Left ventricle myocardium inferior (tissue), 1 donor: ENCODE results near the gene SLC47A2. TPM values are rescaled to one million over a fixed set of nuclear protein-coding genes. Genes with fewer than 3 reads are reported as not detected.
"Not testable (repeated sequence)": the region's sequence is repeated elsewhere in the genome, so short reads cannot be mapped to it uniquely, and the experiment has no call there.

ENCODE experiments used
- DNase-seq: peaks from one replicate; pipeline ENCODE4 v3.0.0-alpha.2; 2020
- H3K27ac ChIP-seq: fragments of 200-600 bp; replicated peaks from 2 replicates; pipeline ENCODE4 v1.8.0; 2021
- H3K27me3 ChIP-seq: fragments of 200-600 bp; 2 replicates; pipeline ENCODE4 v1.8.0; 2021; ENCODE audit warnings: low read depth
- H3K36me3 ChIP-seq: fragments of 200-600 bp; 2 replicates; pipeline ENCODE4 v1.8.0; 2021
- H3K4me1 ChIP-seq: fragments of 200-600 bp; 2 replicates; pipeline ENCODE4 v1.8.0; 2021
- H3K4me3 ChIP-seq: fragments of 200-600 bp; 2 replicates; pipeline ENCODE4 v1.8.0; 2021; ENCODE audit warnings: mild to moderate bottlenecking, moderate library complexity
- H3K9me3 ChIP-seq: fragments of 200-600 bp; replicated peaks from 2 replicates; pipeline ENCODE4 v1.8.0; 2021
- intact Hi-C: fragments of 100-400 bp; cut with micrococcal nuclease; formaldehyde crosslinking; loops from one replicate; pipeline ENCODE4 v1.11.0; 2022
- total RNA-seq: library from RNA; stranded (reverse); fragmentation: NEBNext Ultra II Directional; extraction: Animal tissue kit (Norgen Biotek cat#: 25700); gene quantifications from one replicate; pipeline ENCODE4 v1.2.1, GENCODE V29; 2021
- TF ChIP-seq, protein P1 (sequence below): fragments of 200-600 bp; IDR thresholded peaks from 2 replicates; pipeline ENCODE4 v1.8.0; 2021; ENCODE audit warnings: antibody characterized with exemption, mild to moderate bottlenecking, borderline replicate concordance
- donor health status: DM: no; HTN: yes; CAD: no; lungs with severe emphysema.

The SLC47A2 gene
- total RNA-seq, 1 donor from 2014 or later, result not detected

GRCh38 chr17:19686400-19687090, 29.8 kb downstream of the SLC47A2 start:
- Histone ChIP-seq H3K4me3 (no peak overlapping the region), H3K27me3 (no peaks in the 10 kb centered on the region), H3K36me3 (no peaks in the 10 kb centered on the region), H3K4me1 (no peaks in the 10 kb centered on the region), H3K9me3 (no peaks in the 10 kb centered on the region), H3K27ac (no peak overlapping the region)
- no peak for DNase-seq
- intact Hi-C loops, result no loop called here
- TF ChIP-seq, protein P1, sequence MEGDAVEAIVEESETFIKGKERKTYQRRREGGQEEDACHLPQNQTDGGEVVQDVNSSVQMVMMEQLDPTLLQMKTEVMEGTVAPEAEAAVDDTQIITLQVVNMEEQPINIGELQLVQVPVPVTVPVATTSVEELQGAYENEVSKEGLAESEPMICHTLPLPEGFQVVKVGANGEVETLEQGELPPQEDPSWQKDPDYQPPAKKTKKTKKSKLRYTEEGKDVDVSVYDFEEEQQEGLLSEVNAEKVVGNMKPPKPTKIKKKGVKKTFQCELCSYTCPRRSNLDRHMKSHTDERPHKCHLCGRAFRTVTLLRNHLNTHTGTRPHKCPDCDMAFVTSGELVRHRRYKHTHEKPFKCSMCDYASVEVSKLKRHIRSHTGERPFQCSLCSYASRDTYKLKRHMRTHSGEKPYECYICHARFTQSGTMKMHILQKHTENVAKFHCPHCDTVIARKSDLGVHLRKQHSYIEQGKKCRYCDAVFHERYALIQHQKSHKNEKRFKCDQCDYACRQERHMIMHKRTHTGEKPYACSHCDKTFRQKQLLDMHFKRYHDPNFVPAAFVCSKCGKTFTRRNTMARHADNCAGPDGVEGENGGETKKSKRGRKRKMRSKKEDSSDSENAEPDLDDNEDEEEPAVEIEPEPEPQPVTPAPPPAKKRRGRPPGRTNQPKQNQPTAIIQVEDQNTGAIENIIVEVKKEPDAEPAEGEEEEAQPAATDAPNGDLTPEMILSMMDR, result no peak

DNA sequence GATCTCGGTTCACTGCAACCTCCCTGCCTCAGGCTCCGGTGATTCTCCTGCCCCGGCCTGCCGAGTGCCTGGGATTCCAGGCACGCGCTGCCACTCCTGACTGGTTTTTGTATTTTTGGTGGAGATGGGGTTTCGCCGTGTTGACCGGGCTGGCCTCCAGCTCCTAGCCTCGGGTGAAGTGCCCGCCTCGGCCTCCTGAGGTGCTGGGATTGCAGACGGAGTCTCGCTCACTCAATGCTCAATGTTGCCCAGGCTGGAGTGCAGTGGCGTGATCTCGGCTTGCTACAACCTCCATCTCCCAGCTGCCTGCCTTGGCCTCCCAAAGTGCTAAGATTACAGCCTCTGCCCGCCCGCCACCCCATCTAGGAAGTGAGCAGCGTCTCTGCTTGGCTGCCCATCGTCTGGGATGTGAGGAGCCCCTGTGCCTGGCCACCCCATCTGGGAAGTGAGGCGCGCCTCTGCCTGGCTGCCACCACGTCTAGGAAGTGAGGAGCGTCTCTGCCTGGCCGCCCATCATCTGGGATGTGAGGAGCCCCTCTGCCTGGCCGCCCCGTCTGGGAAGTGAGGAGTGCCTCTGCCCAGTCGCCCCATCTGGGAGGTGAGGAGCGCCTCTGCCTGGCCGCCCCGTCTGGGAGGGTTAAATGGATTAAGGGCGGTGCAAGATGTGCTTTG, 31.3 kb downstream of the SLC47A2 start:
- H3K4me3 ChIP-seq, H3K4me1 ChIP-seq, H3K27ac ChIP-seq, intact Hi-C loops, H3K27me3 ChIP-seq, DNase-seq, H3K9me3 ChIP-seq, H3K36me3 ChIP-seq: not testable (repeated sequence)

DNA sequence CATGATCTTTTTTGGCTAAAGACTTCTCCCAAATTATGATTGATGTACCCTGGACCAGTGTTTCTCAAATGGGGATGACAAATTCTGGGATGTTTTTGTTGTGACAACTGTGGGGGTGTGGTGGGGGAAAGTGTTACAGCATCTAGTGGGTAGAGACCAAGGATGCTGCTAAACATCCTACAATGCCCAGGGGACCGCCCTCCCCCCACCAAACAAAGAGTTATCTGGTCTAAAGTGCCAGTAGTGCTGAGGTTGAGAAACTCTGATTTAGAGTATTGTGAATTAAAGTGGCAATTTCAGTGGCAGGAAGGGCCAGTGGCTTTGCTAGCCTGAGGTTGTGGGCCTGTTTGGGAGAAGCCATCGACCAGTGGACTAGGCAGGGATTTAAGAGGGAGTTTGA, 33.3 kb downstream of the SLC47A2 start:
- Histone ChIP-seq H3K27ac (no peak overlapping the region), H3K9me3 (no peaks in the 10 kb centered on the region), H3K4me3 (no peak overlapping the region), H3K4me1 (no peaks in the 10 kb centered on the region), H3K36me3 (peaks cover 13% of the 10 kb centered on the region), H3K27me3 (no peaks in the 10 kb centered on the region)
- TF ChIP-seq, protein P1, result no peak
- intact Hi-C loops, result no loop called here
- no peak for DNase-seq

GRCh38 chr17:19678581-19679453, 37.6 kb downstream of the SLC47A2 start:
- intact Hi-C loops, result no loop called here
- DNase-seq, result no peak
- Histone ChIP-seq H3K9me3 (no peaks in the 10 kb centered on the region), H3K27me3 (no peaks in the 10 kb centered on the region), H3K4me3 (no peak overlapping the region), H3K4me1 (peaks cover 4% of the 10 kb centered on the region), H3K27ac (no peak overlapping the region), H3K36me3 (peaks cover 37% of the 10 kb centered on the region)
- TF ChIP-seq, protein P1, result no peak

DNA sequence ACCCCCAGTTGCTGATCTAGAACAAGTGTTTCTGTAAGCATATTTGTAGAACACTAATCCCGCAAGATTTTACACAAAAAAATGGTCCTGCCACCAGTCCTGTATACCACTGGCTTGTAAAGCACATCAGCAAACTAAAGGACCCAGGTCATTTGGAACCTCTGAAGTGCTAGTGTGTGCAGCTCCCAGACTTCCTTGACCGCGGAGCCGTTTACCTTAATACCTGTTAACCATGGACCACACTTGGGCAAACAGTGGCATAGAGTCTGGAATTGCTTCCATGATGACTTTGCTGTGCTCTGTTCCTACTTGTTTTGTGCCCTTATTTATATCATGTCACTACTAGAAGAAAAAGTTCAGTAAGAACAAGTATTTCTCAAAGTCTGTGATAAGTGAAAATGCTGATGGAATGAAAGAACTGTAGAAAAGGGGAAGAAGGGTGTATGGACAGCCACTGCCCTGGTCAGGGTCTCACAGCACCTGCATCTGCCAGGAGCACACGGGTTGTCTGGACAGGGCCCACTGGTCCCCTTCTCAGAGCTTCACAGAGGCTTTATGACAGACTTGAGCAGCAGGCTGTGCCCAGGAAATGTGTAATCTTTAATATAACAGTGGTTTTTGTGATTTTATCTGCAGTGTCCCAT, 38.5 kb downstream of the SLC47A2 start:
- DNase-seq, result no peak
- H3K4me1 ChIP-seq, result peaks cover 13% of the 10 kb centered on the region
- no peak overlapping the region for H3K27ac ChIP-seq
- TF ChIP-seq, protein P1, result no peak
- no peaks in the 10 kb centered on the region for H3K27me3 ChIP-seq
- intact Hi-C loops, result no loop called here
- H3K9me3 ChIP-seq, result no peaks in the 10 kb centered on the region
- no peak overlapping the region for H3K4me3 ChIP-seq
- peaks cover 37% of the 10 kb centered on the region for H3K36me3 ChIP-seq
